Measurements from ENCODE around the gene HMCN2. TPM values are rescaled to one million over a fixed set of nuclear protein-coding genes. Genes with fewer than 3 reads are reported as not detected.

Gene HMCN2
- total RNA-seq, 1 donor from 2014 or later = 0.15 TPM

- Histone ChIP-seq H3K27ac (no peak overlapping the region), H3K4me2 (no peak overlapping the region), H3K79me2 (ENCODE audit: low read depth) (no peaks in the 10 kb centered on the region), H3K36me3 (no peaks in the 10 kb centered on the region), H3K27me3 (no peaks in the 10 kb centered on the region), H3K4me3 (no peak overlapping the region), H3K9ac (no peak overlapping the region), H3K9me3 (ENCODE audit: low read depth) (no peaks in the 10 kb centered on the region), H4K20me1 (ENCODE audit: low read depth) (no peaks in the 10 kb centered on the region), H3F3A (ENCODE audit: low read depth) (no peaks in the 10 kb centered on the region), H2AFZ (replicated peaks) (no peak overlapping the region), H3K4me1 (no peaks in the 10 kb centered on the region)
- TF ChIP-seq EZH2phosphoT487 (IDR thresholded peaks at IDR 0.05) = no peak
- TF ChIP-seq, protein P1, sequence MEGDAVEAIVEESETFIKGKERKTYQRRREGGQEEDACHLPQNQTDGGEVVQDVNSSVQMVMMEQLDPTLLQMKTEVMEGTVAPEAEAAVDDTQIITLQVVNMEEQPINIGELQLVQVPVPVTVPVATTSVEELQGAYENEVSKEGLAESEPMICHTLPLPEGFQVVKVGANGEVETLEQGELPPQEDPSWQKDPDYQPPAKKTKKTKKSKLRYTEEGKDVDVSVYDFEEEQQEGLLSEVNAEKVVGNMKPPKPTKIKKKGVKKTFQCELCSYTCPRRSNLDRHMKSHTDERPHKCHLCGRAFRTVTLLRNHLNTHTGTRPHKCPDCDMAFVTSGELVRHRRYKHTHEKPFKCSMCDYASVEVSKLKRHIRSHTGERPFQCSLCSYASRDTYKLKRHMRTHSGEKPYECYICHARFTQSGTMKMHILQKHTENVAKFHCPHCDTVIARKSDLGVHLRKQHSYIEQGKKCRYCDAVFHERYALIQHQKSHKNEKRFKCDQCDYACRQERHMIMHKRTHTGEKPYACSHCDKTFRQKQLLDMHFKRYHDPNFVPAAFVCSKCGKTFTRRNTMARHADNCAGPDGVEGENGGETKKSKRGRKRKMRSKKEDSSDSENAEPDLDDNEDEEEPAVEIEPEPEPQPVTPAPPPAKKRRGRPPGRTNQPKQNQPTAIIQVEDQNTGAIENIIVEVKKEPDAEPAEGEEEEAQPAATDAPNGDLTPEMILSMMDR (IDR thresholded peaks at IDR 0.05) = no peak
- no peak for TF ChIP-seq EZH2 (IDR thresholded peaks at IDR 0.05)
- Mint-ChIP-seq H3K4me1 (peaks cover 8% of the 10 kb centered on the region), H3K27ac (no peak overlapping the region), H3K4me3 (no peak overlapping the region), H3K36me3 (peaks cover 19% of the 10 kb centered on the region), H3K27me3 (ENCODE audit: insufficient read depth, low read depth) (peaks cover 2% of the 10 kb centered on the region), H3K9me3 (peaks cover 6% of the 10 kb centered on the region)
- DNase-seq (ENCODE audit: low spot score) = no peak
Observed at GRCh38 chr9:130229759-130230158, 35.8 kb upstream of the HMCN2 start.

DNA sequence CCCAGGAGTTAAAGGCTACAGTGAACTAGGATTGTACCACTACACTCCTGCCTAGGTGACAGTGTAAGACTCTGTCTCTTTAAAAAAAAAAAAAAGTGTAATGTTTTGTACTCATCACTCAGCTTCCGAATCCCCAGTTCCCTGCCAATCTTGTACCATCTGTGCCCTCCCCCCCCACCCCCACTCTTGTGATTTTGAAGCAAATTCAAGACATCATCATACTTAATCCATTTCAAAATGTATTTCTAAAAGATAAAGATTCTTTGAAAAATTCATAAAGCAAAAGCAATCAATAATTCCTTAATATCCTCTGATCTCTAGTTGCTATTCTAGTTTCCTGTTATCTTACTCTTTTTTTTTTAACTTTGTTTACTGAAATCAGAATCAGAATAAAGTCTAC is 34.9 kb upstream of the HMCN2 start:
- Histone ChIP-seq H3K9ac (no peak overlapping the region), H4K20me1 (ENCODE audit: low read depth) (no peaks in the 10 kb centered on the region)
- H3K9me3 Mint-ChIP-seq = peaks cover 6% of the 10 kb centered on the region

DNA sequence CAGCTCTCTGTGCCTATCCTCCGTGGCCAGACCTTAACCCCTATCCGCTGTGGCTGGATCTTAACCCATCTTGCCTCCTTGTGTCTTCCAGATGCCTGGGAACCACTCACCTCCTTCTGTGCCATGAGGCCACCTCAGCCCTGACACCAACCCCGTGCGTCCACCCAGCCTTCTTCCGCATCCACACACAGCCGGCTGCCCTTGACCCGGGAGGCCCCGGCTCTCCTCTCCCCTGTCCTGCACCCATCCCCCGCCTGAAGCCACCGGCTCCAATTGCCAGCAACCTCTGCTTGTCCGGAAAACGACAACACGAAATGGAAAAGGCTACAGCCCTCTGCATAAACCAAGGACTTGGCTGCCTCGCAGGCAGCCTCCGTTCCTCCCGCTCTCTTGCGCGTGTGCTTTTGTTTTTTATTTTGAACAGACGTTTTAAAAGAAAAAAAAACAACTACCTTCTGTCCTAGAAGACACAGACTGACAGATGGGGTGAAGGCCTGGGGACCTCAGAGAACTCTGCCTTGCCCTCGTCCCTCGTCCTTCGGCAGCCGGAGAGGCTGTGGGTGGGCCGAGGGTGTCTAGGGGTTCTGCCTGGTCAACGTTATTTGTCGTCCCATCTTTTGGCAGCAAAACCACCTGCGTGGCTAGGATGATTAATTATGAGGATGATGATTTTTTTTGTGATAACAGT is 32.5 kb upstream of the HMCN2 start:
- no peak for DNase-seq (ENCODE audit: low spot score)
- Mint-ChIP-seq H3K27me3 (ENCODE audit: insufficient read depth, low read depth) (no peaks in the 10 kb centered on the region), H3K4me3 (no peak overlapping the region), H3K9me3 (no peaks in the 10 kb centered on the region), H3K4me1 (peaks cover 19% of the 10 kb centered on the region), H3K36me3 (peaks cover 8% of the 10 kb centered on the region), H3K27ac (no peak overlapping the region)
- Histone ChIP-seq H3K4me2 (no peak overlapping the region), H3F3A (ENCODE audit: low read depth) (no peaks in the 10 kb centered on the region), H4K20me1 (ENCODE audit: low read depth) (no peaks in the 10 kb centered on the region), H2AFZ (replicated peaks) (no peak overlapping the region), H3K27me3 (no peaks in the 10 kb centered on the region), H3K9ac (no peak overlapping the region), H3K4me1 (no peaks in the 10 kb centered on the region), H3K4me3 (no peak overlapping the region), H3K9me3 (ENCODE audit: low read depth) (no peaks in the 10 kb centered on the region), H3K36me3 (no peaks in the 10 kb centered on the region), H3K27ac (no peak overlapping the region), H3K79me2 (ENCODE audit: low read depth) (no peaks in the 10 kb centered on the region)
- TF ChIP-seq EZH2phosphoT487 (IDR thresholded peaks at IDR 0.05) (no peak), EZH2 (IDR thresholded peaks at IDR 0.05) (no peak)
- TF ChIP-seq, protein P1 (IDR thresholded peaks at IDR 0.05) = no peak

More for the DNA sequence above, 34.9 kb upstream of the HMCN2 start:
- Histone ChIP-seq H3F3A (ENCODE audit: low read depth) (no peaks in the 10 kb centered on the region), H3K79me2 (ENCODE audit: low read depth) (no peaks in the 10 kb centered on the region), H3K9me3 (ENCODE audit: low read depth) (no peaks in the 10 kb centered on the region), H3K36me3 (no peaks in the 10 kb centered on the region), H3K4me1 (no peaks in the 10 kb centered on the region), H2AFZ (replicated peaks) (no peak overlapping the region), H3K27me3 (no peaks in the 10 kb centered on the region), H3K4me2 (no peak overlapping the region), H3K4me3 (no peak overlapping the region), H3K27ac (no peak overlapping the region)
- peaks cover 2% of the 10 kb centered on the region for H3K27me3 Mint-ChIP-seq (ENCODE audit: insufficient read depth, low read depth)
- no peak overlapping the region for H3K4me3 Mint-ChIP-seq
- H3K27ac Mint-ChIP-seq = no peak overlapping the region
- peaks cover 19% of the 10 kb centered on the region for H3K36me3 Mint-ChIP-seq
- TF ChIP-seq EZH2 (IDR thresholded peaks at IDR 0.05) (no peak), EZH2phosphoT487 (IDR thresholded peaks at IDR 0.05) (no peak)
- TF ChIP-seq, protein P1 (IDR thresholded peaks at IDR 0.05) = no peak
- DNase-seq (ENCODE audit: low spot score) = no peak
- H3K4me1 Mint-ChIP-seq = peaks cover 9% of the 10 kb centered on the region

Measured in neural progenitor cell (in vitro differentiated cells).